CD4-positive, alpha-beta memory T cell (primary cell): Measurements from ENCODE around the gene ANKDD1B. TPM values are rescaled to one million over a fixed set of nuclear protein-coding genes. Genes with fewer than 3 reads are reported as not detected.
"Not testable (repeated sequence)": the region's sequence is repeated elsewhere in the genome, so short reads cannot be mapped to it uniquely, and the experiment has no call there.

Source experiments
- CTCF ChIA-PET: fragments of 350-600 bp; sonication (Branson Sonifier 250); formaldehyde crosslinking; loops from one replicate; lab custom pipeline; 2021; ENCODE audit warnings: inconsistent platforms; ENCODE audit not compliant: partially characterized antibody; lab: Charles Lee
- POLR2A ChIA-PET: fragments of 350-600 bp; sonication (Branson Sonifier 250); formaldehyde crosslinking; loops from one replicate; lab custom pipeline; 2021; ENCODE audit not compliant: partially characterized antibody; lab: Charles Lee
- DNase-seq, 5 donors: peaks; one replicate each; pipeline versions ENCODE4 v3.0.0 to v3.0.0-alpha.2; 2020 to 2022; ENCODE audit warnings: mixed read lengths in 1 of 5
- H3K27ac ChIP-seq: one replicate; pipeline ENCODE4 v1.7.0; 2013; ENCODE audit warnings: low read depth, low read length
- H3K27me3 ChIP-seq: 2 replicates; pipeline ENCODE4 v1.7.0; 2013; ENCODE audit warnings: mild to moderate bottlenecking, low read length, moderate library complexity; ENCODE audit not compliant: insufficient read depth
- H3K36me3 ChIP-seq: 2 replicates; pipeline ENCODE4 v1.7.0; 2013; ENCODE audit warnings: mild to moderate bottlenecking, low read length, moderate library complexity; ENCODE audit not compliant: insufficient read depth
- H3K4me1 ChIP-seq: 2 replicates; pipeline ENCODE4 v1.7.0; 2013; ENCODE audit warnings: mild to moderate bottlenecking, low read length, moderate library complexity; ENCODE audit not compliant: insufficient read depth
- H3K4me3 ChIP-seq, 2 donors: one replicate each; pipeline ENCODE4 v1.7.0; 2013; ENCODE audit warnings: low read length in 2 of 2, mild to moderate bottlenecking in 1 of 2
- H3K9me3 ChIP-seq, 2 donors: one replicate each; pipeline ENCODE4 v1.7.0; 2013; ENCODE audit warnings: low read length in 2 of 2, control low read depth in 1 of 2; ENCODE audit not compliant: control insufficient read depth in 1 of 2
- H3K27ac Mint-ChIP-seq, 7 donors: one replicate each; pipeline ENCODE4 v1.8.0; 2020 to 2021; ENCODE audit warnings: mixed read lengths in 7 of 7, mild to moderate bottlenecking in 6 of 7, inconsistent platforms in 3 of 7, moderate library complexity in 3 of 7
- H3K27me3 Mint-ChIP-seq, 2 donors: one replicate each; pipeline ENCODE4 v1.8.0; 2020 to 2021; ENCODE audit warnings: mixed read lengths in 2 of 2
- H3K36me3 Mint-ChIP-seq, 2 donors: one replicate each; pipeline ENCODE4 v1.8.0; 2020 to 2021; ENCODE audit warnings: mixed read lengths in 2 of 2, inconsistent platforms in 1 of 2, mild to moderate bottlenecking in 1 of 2
- H3K4me1 Mint-ChIP-seq, 4 donors: one replicate each; pipeline ENCODE4 v1.8.0; 2020 to 2021; ENCODE audit warnings: mixed read lengths in 4 of 4, mild to moderate bottlenecking in 1 of 4
- H3K4me3 Mint-ChIP-seq, 8 donors: one replicate each; pipeline ENCODE4 v1.8.0; 2020 to 2021; ENCODE audit warnings: mixed read lengths in 8 of 8, mild to moderate bottlenecking in 7 of 8, moderate library complexity in 6 of 8, inconsistent platforms in 3 of 8
- H3K9me3 Mint-ChIP-seq, 8 donors: one replicate each; pipeline ENCODE4 v1.8.0; 2020 to 2021; ENCODE audit warnings: mixed read lengths in 8 of 8, mild to moderate bottlenecking in 5 of 8, inconsistent platforms in 3 of 8, moderate library complexity in 1 of 8
- intact Hi-C: fragments of 100-400 bp; cut with micrococcal nuclease; formaldehyde crosslinking; loops from one replicate; pipeline ENCODE4 v1.15.1; 2023
- polyA plus RNA-seq, 2 donors: library from polyadenylated mRNA; unstranded; fragments of 300-500 nt; fragmentation: Illumina TruSeq; gene quantifications; one replicate each; pipeline ENCODE4 v1.2.3, GENCODE V29; 2021
- total RNA-seq, 2 experiments: library from RNA; stranded (reverse); gene quantifications; one replicate each; pipeline ENCODE4 v1.2.3, GENCODE V29; 2021

The ANKDD1B gene
- total and polyA plus RNA-seq, 4 experiments from 2014 or later, result 0.61 to 0.73 TPM; not detected in 2

DNA sequence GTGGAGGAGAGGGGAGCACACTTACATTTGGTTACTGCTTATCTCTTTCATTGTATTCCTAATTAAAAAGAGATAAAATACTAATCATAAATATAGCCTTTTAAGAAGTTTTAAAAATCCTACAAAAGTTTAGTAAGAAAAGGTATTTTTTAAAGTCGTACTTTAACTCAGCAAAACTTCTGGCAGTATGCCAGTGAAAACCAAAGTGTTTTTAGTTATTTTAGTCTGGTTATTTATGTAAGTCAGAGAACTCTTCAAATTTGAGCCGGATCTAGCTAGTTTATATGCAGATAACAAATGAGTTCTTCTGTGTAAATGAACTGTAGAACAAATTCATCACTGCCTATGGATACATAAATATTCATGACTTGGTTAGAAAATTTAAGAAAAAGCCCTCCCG, 36.5 kb upstream of the ANKDD1B start:
- Histone ChIP-seq H3K27ac (no peak overlapping the region), H3K4me3 (no peak overlapping the region), H3K9me3 (no peaks in the 10 kb centered on the region), H3K27me3 (no peaks in the 10 kb centered on the region), H3K36me3 (no peaks in the 10 kb centered on the region), H3K4me1 (no peaks in the 10 kb centered on the region)
- no peaks in the 10 kb centered on the region for H3K27me3 Mint-ChIP-seq
- H3K36me3 Mint-ChIP-seq, result peaks cover 37 to 43% of the 10 kb centered on the region in 2 donors
- H3K9me3 Mint-ChIP-seq, result peaks cover 0 to 2% (median 0%) of the 10 kb centered on the region in 8 donors
- intact Hi-C loops, result no loop called here
- peak overlapping the region in 1 of 7 donors; percentile 46 for H3K27ac Mint-ChIP-seq
- H3K4me1 Mint-ChIP-seq, result peaks cover 0 to 5% (median 0%) of the 10 kb centered on the region in 4 donors
- no peak for DNase-seq
- ChIA-PET POLR2A (interaction anchor here (0.6 kb wide), 1 partner anchor 65 kb away, joined by 3 read pairs; no protein-coding TSS in a partner anchor), CTCF (no interaction called here)
- H3K4me3 Mint-ChIP-seq, result no peak overlapping the region

DNA sequence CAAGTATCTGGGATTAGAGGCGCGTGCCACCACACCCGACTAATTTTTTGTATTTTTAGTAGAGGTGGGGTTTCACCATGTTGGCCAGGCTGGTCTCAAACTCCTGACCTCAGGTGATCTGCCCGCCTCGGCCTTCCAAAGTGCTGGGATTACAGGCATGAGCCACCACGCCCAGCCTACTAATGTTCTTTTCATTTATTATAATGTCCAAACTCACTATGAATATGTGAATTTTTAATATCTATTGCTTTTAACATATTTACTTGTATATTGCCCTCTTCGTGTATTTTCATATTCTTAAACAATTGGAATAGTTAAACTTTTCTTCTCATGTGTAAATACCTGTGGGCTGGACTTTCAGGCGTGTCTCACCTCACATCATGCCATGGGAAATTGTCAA, 33.0 kb upstream of the ANKDD1B start:
- H3K27ac ChIP-seq, H3K4me3 Mint-ChIP-seq, CTCF ChIA-PET, intact Hi-C loops, H3K36me3 ChIP-seq, H3K9me3 ChIP-seq, H3K27me3 Mint-ChIP-seq, H3K4me1 ChIP-seq, H3K9me3 Mint-ChIP-seq, DNase-seq, POLR2A ChIA-PET, H3K27ac Mint-ChIP-seq, H3K4me3 ChIP-seq, H3K4me1 Mint-ChIP-seq, H3K27me3 ChIP-seq: not testable (repeated sequence)
- H3K36me3 Mint-ChIP-seq, result peaks cover 34 to 38% of the 10 kb centered on the region in 2 donors

DNA sequence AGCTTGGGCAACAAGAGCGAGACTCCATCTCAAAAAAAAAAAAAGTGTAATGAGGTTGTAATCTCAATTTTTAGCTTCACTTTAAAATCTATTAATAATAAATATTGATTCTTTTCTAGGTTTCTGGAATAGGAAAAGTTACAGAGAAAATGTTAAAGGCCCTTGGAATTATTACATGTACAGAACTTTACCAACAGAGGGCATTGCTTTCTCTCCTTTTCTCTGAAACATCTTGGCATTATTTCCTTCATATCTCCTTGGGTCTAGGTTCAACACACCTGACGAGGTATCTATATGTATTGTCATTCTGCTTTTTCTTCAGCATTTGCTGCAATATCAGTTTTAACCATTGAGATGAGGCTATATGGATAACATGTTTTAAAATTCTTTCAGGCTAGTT, 26.6 kb upstream of the ANKDD1B start:
- Histone ChIP-seq H3K27me3 (no peaks in the 10 kb centered on the region), H3K27ac (no peak overlapping the region), H3K4me3 (no peak overlapping the region), H3K36me3 (peaks cover 8% of the 10 kb centered on the region), H3K4me1 (no peaks in the 10 kb centered on the region), H3K9me3 (no peaks in the 10 kb centered on the region)
- Mint-ChIP-seq H3K27ac (no peak overlapping the region), H3K9me3 (no peaks in the 10 kb centered on the region), H3K27me3 (no peaks in the 10 kb centered on the region), H3K4me1 (peaks cover 0 to 4% (median 1%) of the 10 kb centered on the region in 4 donors), H3K4me3 (no peak overlapping the region), H3K36me3 (peaks cover 28 to 43% of the 10 kb centered on the region in 2 donors)
- POLR2A ChIA-PET, result no interaction called here
- intact Hi-C loops, result no loop called here
- no peak for DNase-seq
- CTCF ChIA-PET, result no interaction called here

DNA sequence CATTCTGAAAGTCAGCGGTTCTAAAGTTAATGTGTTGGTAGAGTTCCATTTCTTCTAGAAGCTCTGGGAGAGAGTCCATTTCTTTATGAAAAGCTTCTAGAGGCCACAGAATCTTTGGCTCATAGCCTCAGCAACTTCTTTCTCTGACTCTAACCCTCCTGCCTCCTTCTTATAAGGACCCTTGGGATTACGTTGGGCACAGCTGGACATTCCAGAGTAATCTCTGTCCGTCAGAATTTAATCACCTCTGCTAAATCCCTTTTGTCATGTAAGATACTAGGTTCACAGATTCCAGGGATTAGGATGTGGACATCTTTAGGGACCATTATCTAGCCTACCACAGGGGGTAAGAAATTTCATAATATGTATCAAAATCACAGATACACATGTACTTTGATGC, 22.6 kb upstream of the ANKDD1B start:
- H3K4me1 ChIP-seq, result no peaks in the 10 kb centered on the region
- POLR2A ChIA-PET, result no interaction called here
- H3K4me1 Mint-ChIP-seq, result no peaks in the 10 kb centered on the region
- no peaks in the 10 kb centered on the region for H3K9me3 Mint-ChIP-seq
- peaks cover 4% of the 10 kb centered on the region for H3K36me3 ChIP-seq
- DNase-seq, result no peak
- H3K9me3 ChIP-seq, result no peaks in the 10 kb centered on the region
- H3K27ac ChIP-seq, result no peak overlapping the region
- H3K27ac Mint-ChIP-seq, result no peak overlapping the region
- H3K36me3 Mint-ChIP-seq, result peaks cover 32 to 58% of the 10 kb centered on the region in 2 donors
- H3K27me3 Mint-ChIP-seq, result no peaks in the 10 kb centered on the region
- no peaks in the 10 kb centered on the region for H3K27me3 ChIP-seq
- intact Hi-C loops, result no loop called here
- CTCF ChIA-PET, result no interaction called here
- H3K4me3 Mint-ChIP-seq, result no peak overlapping the region
- no peak overlapping the region for H3K4me3 ChIP-seq

DNA sequence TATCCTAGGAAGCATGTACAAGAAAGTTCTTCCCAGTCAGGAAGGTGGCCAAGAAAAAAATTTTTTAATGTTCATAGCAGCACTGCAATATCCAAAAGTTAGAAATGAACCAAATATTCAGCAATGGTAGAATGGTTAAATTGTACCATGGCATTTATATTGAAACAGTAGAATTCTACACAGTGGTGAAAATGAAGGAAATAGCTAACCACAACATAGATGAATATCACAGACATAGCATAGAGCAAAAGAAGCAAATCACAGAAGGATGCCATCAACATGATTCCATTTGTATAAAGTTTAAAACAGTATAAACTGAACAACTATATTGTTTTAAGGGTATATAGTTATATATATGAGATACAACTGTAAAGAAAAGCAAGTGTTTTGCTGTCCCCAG, 10.7 kb upstream of the ANKDD1B start:
- H3K4me3 Mint-ChIP-seq, result no peak overlapping the region
- Histone ChIP-seq H3K36me3 (no peaks in the 10 kb centered on the region), H3K27ac (no peak overlapping the region), H3K4me3 (no peak overlapping the region), H3K27me3 (no peaks in the 10 kb centered on the region), H3K4me1 (peaks cover 10% of the 10 kb centered on the region), H3K9me3 (no peaks in the 10 kb centered on the region)
- H3K36me3 Mint-ChIP-seq, result peaks cover 26 to 64% of the 10 kb centered on the region in 2 donors
- no peaks in the 10 kb centered on the region for H3K27me3 Mint-ChIP-seq
- no peak for DNase-seq
- ChIA-PET POLR2A (no interaction called here), CTCF (no interaction called here)
- no peaks in the 10 kb centered on the region for H3K9me3 Mint-ChIP-seq
- intact Hi-C loops, result no loop called here
- H3K4me1 Mint-ChIP-seq, result peaks cover 8 to 19% (median 11%) of the 10 kb centered on the region in 4 donors
- H3K27ac Mint-ChIP-seq, result peak overlapping the region in 1 of 7 donors; percentile 45

DNA sequence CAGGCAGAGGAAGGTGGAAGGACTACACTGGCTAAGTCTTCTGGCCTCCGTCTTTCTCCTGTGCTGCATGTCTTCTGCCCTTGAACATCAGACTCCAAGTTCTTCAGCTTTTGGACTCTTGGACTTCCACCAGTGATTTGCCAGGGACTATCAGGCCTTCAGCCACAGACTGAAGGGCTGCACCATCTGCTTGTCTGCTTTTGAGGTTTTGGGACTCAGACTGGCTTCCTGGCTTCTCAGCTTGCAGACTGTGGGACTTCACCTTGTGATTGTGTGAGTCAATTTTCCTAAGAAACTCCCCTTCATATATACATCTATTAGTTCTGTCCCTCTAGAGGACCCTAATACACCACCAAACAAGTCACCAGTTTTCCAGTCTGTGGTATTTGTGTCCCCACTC, 9.7 kb upstream of the ANKDD1B start:
- Histone ChIP-seq H3K9me3 (no peaks in the 10 kb centered on the region), H3K27ac (no peak overlapping the region), H3K4me1 (peaks cover 10% of the 10 kb centered on the region), H3K36me3 (no peaks in the 10 kb centered on the region), H3K4me3 (no peak overlapping the region), H3K27me3 (no peaks in the 10 kb centered on the region)
- Mint-ChIP-seq H3K36me3 (peaks cover 18 to 60% of the 10 kb centered on the region in 2 donors), H3K9me3 (no peaks in the 10 kb centered on the region), H3K4me1 (peaks cover 8 to 19% (median 11%) of the 10 kb centered on the region in 4 donors), H3K4me3 (peak overlapping the region in 1 of 8 donors; percentile 12), H3K27me3 (no peaks in the 10 kb centered on the region), H3K27ac (no peak overlapping the region)
- POLR2A ChIA-PET, result no interaction called here
- no peak for DNase-seq
- intact Hi-C loops, result no loop called here
- CTCF ChIA-PET, result no interaction called here

DNA sequence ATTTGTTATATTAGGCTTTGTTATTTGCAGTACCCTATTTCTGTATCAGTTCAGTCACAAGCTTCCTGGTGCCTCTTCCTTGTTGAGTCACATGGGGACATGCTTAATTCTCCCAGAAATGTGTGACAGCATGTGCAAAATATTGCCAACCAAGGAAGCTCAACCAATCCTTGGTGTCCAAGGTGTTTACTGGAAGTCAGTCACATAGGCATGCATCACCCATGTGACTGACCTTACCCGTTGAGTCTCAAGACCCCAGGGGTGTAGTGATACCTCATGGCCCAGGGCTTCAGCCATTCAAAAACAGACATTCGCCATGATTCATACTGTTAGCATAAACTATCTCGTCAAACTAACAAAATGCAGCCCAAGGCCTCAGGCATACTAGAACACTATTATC, 9.3 kb upstream of the ANKDD1B start:
- intact Hi-C loops, result no loop called here
- peaks cover 8 to 19% (median 11%) of the 10 kb centered on the region in 4 donors for H3K4me1 Mint-ChIP-seq
- Histone ChIP-seq H3K4me1 (peaks cover 10% of the 10 kb centered on the region), H3K9me3 (no peaks in the 10 kb centered on the region), H3K36me3 (no peaks in the 10 kb centered on the region), H3K27me3 (no peaks in the 10 kb centered on the region), H3K4me3 (no peak overlapping the region), H3K27ac (no peak overlapping the region)
- POLR2A ChIA-PET, result no interaction called here
- H3K4me3 Mint-ChIP-seq, result peak overlapping the region in 1 of 8 donors; percentile 3
- H3K36me3 Mint-ChIP-seq, result peaks cover 14 to 56% of the 10 kb centered on the region in 2 donors
- DNase-seq, result no peak
- H3K9me3 Mint-ChIP-seq, result no peaks in the 10 kb centered on the region
- no peak overlapping the region for H3K27ac Mint-ChIP-seq
- CTCF ChIA-PET, result no interaction called here
- H3K27me3 Mint-ChIP-seq, result no peaks in the 10 kb centered on the region

DNA sequence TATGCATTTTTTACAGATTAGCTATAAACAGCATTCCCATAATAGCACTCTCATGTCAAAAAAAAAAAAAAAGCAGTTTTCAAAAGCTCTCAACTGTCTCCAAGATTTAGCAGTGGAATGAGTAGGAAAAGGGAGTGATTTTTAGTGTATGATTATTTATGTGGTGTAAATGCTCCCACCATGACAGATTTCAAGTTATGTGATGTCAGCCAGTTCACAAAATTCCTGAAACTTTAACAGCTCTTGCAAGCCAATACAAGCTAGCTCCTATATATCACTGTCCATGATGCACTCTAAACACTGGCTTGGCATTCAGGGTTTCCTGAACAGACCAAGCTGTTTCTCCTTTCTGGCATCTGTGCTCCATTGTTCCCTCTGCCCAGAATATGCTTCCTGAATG, 7.9 kb upstream of the ANKDD1B start:
- H3K36me3 Mint-ChIP-seq, result peaks cover 14 to 54% of the 10 kb centered on the region in 2 donors
- CTCF ChIA-PET, result no interaction called here
- H3K4me3 ChIP-seq, result no peak overlapping the region
- H3K9me3 Mint-ChIP-seq, result no peaks in the 10 kb centered on the region
- H3K4me1 Mint-ChIP-seq, result peaks cover 8 to 19% (median 11%) of the 10 kb centered on the region in 4 donors
- DNase-seq, result no peak
- H3K9me3 ChIP-seq, result no peaks in the 10 kb centered on the region
- H3K4me1 ChIP-seq, result peaks cover 10% of the 10 kb centered on the region
- POLR2A ChIA-PET, result no interaction called here
- no peak overlapping the region for H3K27ac Mint-ChIP-seq
- H3K27ac ChIP-seq, result no peak overlapping the region
- intact Hi-C loops, result loop anchor here (1.0 kb wide), 1 partner anchor 15 kb away; no protein-coding TSS in a partner anchor
- no peaks in the 10 kb centered on the region for H3K36me3 ChIP-seq
- no peaks in the 10 kb centered on the region for H3K27me3 ChIP-seq
- H3K4me3 Mint-ChIP-seq, result no peak overlapping the region
- no peaks in the 10 kb centered on the region for H3K27me3 Mint-ChIP-seq
